Measurements from ENCODE around the gene TIRAP.

The TIRAP gene

GRCh38 chr11:126341760-126342161 is 58.9 kb downstream of the TIRAP start:
- peak; percentile 60 for DNase-seq (ENCODE audit: low read depth, low spot score)

- no peak for DNase-seq (ENCODE audit: low read depth, low spot score)
These were observed 60.2 kb downstream of the TIRAP start for GRCh38 chr11:126343051-126343450.

All from smooth muscle cell of the brain vasculature (primary cell).